ENCODE results near the gene PRR33. TPM values are rescaled to one million over a fixed set of nuclear protein-coding genes. Genes with fewer than 3 reads are reported as not detected.

The PRR33 gene
- total and polyA plus RNA-seq, 10 of the 15 experiments (the other 5 are each of a cell fraction or from before 2014, with no cell fraction given) = 0.02 to 1.0 (median 0.38) TPM; not detected in 6

GRCh38 chr11:1870326-1870696 is 21.4 kb downstream of the PRR33 start:
- intact Hi-C loops (cut with micrococcal nuclease; ENCODE audit: unreplicated experiment) = no loop called here
- CTCF ChIA-PET = interaction anchor here (0.7 to 1.8 kb wide), 2 partner anchors 12 to 32 kb away, joined by 3 to 5 read pairs; partner anchors contain the start of gene TNNI2
- no peak overlapping the region for H3K4me3 ChIP-seq
- H3K4me2 ChIP-seq (ENCODE audit: control insufficient read depth, insufficient read depth) = no peak overlapping the region
- ATAC-seq = no peak
- no TSS peak for BruUV-seq (replicated peaks)
- RAD21 ChIA-PET (ENCODE audit: unreplicated experiment) = no interaction called here
- TF ChIP-seq NRF1 (conservative IDR thresholded peaks at IDR 0.05; ENCODE audit: low read depth, low read length) (no peak), SP1 (IDR thresholded peaks at IDR 0.05; ENCODE audit: low read depth, low read length) (no peak), CHD2 (IDR thresholded peaks at IDR 0.05; ENCODE audit: borderline replicate concordance, low read depth, low read length) (no peak), TCF7 (IDR thresholded peaks at IDR 0.05; ENCODE audit: borderline replicate concordance) (no peak), POLR2AphosphoS5 (IDR thresholded peaks at IDR 0.05; ENCODE audit: low read length) (peak; percentile 45), RFX5 (IDR thresholded peaks at IDR 0.05; ENCODE audit: low read depth, low read length) (no peak)
- no peaks in the 10 kb centered on the region for H3K4me1 ChIP-seq (ENCODE audit: control insufficient read depth, insufficient read depth, low read length)
- no peaks in the 10 kb centered on the region for H3K27me3 ChIP-seq (replicated peaks in 1 of 2; ENCODE audit: control insufficient read depth in 2 of 2, insufficient read depth in 2 of 2, low read length in 1 of 2)
- FAIRE-seq = no peak
- peaks cover 0 to 5% of the 10 kb centered on the region in 2 experiments; a peak in 3 of 4 replicates for H3K36me3 ChIP-seq (ENCODE audit: control insufficient read depth in 2 of 2, insufficient read depth in 2 of 2, low read length in 1 of 2)
- no peak overlapping the region for H2AFZ ChIP-seq (ENCODE audit: control insufficient read depth, low read depth, low read length)
- in situ Hi-C loops (cut with MboI) = no loop called here
- 79% methylated on average over 12 of the region's 12 CpGs for WGBS (ENCODE audit: insufficient coverage, insufficient replicate concordance, low lambda C conversion rate, missing lambda C conversion rate)
- peaks cover 2% of the 10 kb centered on the region for H3K79me2 ChIP-seq (ENCODE audit: control insufficient read depth, insufficient read depth, low read length)
- POLR2A ChIA-PET = interaction anchor here (1.5 kb wide), 1 partner anchor 12 kb away, joined by 3 read pairs; no protein-coding TSS in a partner anchor
- H3K9ac ChIP-seq (ENCODE audit: control insufficient read depth, insufficient read depth, low read length) = no peak overlapping the region
- no peak overlapping the region for H3K27ac ChIP-seq (ENCODE audit: control insufficient read depth, insufficient read depth)
- H3K9me3 ChIP-seq (replicated peaks; ENCODE audit: control insufficient read depth, insufficient read depth, low read length) = no peaks in the 10 kb centered on the region
- H4K20me1 ChIP-seq (ENCODE audit: control insufficient read depth, insufficient read depth) = no peaks in the 10 kb centered on the region; the same call in 1 of the 2 replicates
- no peak for DNase-seq (ENCODE audit: low read depth, low spot score)
- SMC1A ChIA-PET (ENCODE audit: uncharacterized antibody, unreplicated experiment) = no interaction called here

GRCh38 chr11:1869427-1870325 is 22.0 kb downstream of the PRR33 start:
- Histone ChIP-seq H2AFZ (ENCODE audit: control insufficient read depth, low read depth, low read length) (no peak overlapping the region), H3K79me2 (ENCODE audit: control insufficient read depth, insufficient read depth, low read length) (peaks cover 2% of the 10 kb centered on the region), H3K27me3 (replicated peaks in 1 of 2; ENCODE audit: control insufficient read depth in 2 of 2, insufficient read depth in 2 of 2, low read length in 1 of 2) (no peaks in the 10 kb centered on the region), H3K9me3 (replicated peaks; ENCODE audit: control insufficient read depth, insufficient read depth, low read length) (no peaks in the 10 kb centered on the region), H3K9ac (ENCODE audit: control insufficient read depth, insufficient read depth, low read length) (no peak overlapping the region), H3K4me2 (ENCODE audit: control insufficient read depth, insufficient read depth) (no peak overlapping the region), H3K4me1 (ENCODE audit: control insufficient read depth, insufficient read depth, low read length) (no peaks in the 10 kb centered on the region), H3K4me3 (no peak overlapping the region), H4K20me1 (ENCODE audit: control insufficient read depth, insufficient read depth) (no peaks in the 10 kb centered on the region; the same call in 1 of the 2 replicates), H3K27ac (ENCODE audit: control insufficient read depth, insufficient read depth) (no peak overlapping the region), H3K36me3 (ENCODE audit: control insufficient read depth in 2 of 2, insufficient read depth in 2 of 2, low read length in 1 of 2) (peaks cover 0 to 5% of the 10 kb centered on the region in 2 experiments; a peak in 3 of 4 replicates)
- CTCF ChIA-PET = interaction anchor here (0.7 to 1.8 kb wide), 2 partner anchors 13 to 31 kb away, joined by 3 to 5 read pairs; partner anchors contain the start of gene TNNI2
- no peak for FAIRE-seq
- no peak for ATAC-seq
- TF ChIP-seq SRF (IDR thresholded peaks at IDR 0.05; ENCODE audit: low read depth in 2 of 2, low read length in 2 of 2) (no peak), IKZF1 (conservative IDR thresholded peaks at IDR 0.05) (no peak), POLR2A (IDR thresholded peaks at IDR 0.05; ENCODE audit: low read depth, low read length) (no peak; the same call in 1 of the 2 replicates), NBN (IDR thresholded peaks at IDR 0.05) (no peak), ZNF622 (IDR thresholded peaks at IDR 0.05) (no peak)
- SMC1A ChIA-PET (ENCODE audit: uncharacterized antibody, unreplicated experiment) = no interaction called here
- POLR2A ChIA-PET = interaction anchor here (1.5 kb wide), 1 partner anchor 13 kb away, joined by 3 read pairs; no protein-coding TSS in a partner anchor
- DNase-seq (ENCODE audit: low read depth, low spot score) = no peak
- BruUV-seq (replicated peaks) = no TSS peak
- RAD21 ChIA-PET (ENCODE audit: unreplicated experiment) = no interaction called here
- intact Hi-C loops (cut with micrococcal nuclease; ENCODE audit: unreplicated experiment) (no loop called here), in situ Hi-C loops (cut with MboI) (no loop called here)
- 84% methylated on average over 32 of the region's 34 CpGs for WGBS (ENCODE audit: insufficient coverage, insufficient replicate concordance, low lambda C conversion rate, missing lambda C conversion rate)
